CD8-positive, alpha-beta memory T cell (primary cell): ENCODE measurements around the gene DLG4. TPM values are rescaled to one million over a fixed set of nuclear protein-coding genes. Genes with fewer than 3 reads are reported as not detected.
A peak's percentile ranks its signal among the peaks of the same experiment; 100 is the strongest.

Source experiments
- CTCF ChIA-PET: fragments of 350-600 bp; sonication (Branson Sonifier 250); formaldehyde crosslinking; loops from one replicate; lab custom pipeline; 2021; ENCODE audit warnings: antibody characterized with exemption; lab: Charles Lee
- POLR2A ChIA-PET: fragments of 350-600 bp; sonication (Branson Sonifier 250); formaldehyde crosslinking; loops from one replicate; lab custom pipeline; 2021; ENCODE audit warnings: antibody characterized with exemption; lab: Charles Lee
- DNase-seq, 5 donors: peaks; one replicate each; pipeline versions ENCODE4 v3.0.0 to v3.0.0-alpha.2; 2020 to 2022; ENCODE audit warnings: mixed read lengths in 1 of 5
- H3K27ac ChIP-seq: one replicate; pipeline ENCODE4 v1.7.0; 2013; ENCODE audit warnings: low read depth, mild to moderate bottlenecking, low read length, moderate library complexity
- H3K27me3 ChIP-seq: 2 replicates; pipeline ENCODE4 v1.7.0; 2013; ENCODE audit warnings: low read length, mild to moderate bottlenecking; ENCODE audit not compliant: insufficient read depth, poor library complexity, severe bottlenecking
- H3K36me3 ChIP-seq: 2 replicates; pipeline ENCODE4 v1.7.0; 2013; ENCODE audit warnings: mild to moderate bottlenecking, low read length, moderate library complexity; ENCODE audit not compliant: insufficient read depth
- H3K4me1 ChIP-seq: 2 replicates; pipeline ENCODE4 v1.7.0; 2013; ENCODE audit warnings: mild to moderate bottlenecking, low read length, moderate library complexity; ENCODE audit not compliant: insufficient read depth
- H3K4me3 ChIP-seq: 2 replicates; pipeline ENCODE4 v1.7.0; 2013; ENCODE audit warnings: mild to moderate bottlenecking, low read length
- H3K9me3 ChIP-seq: 2 replicates; pipeline ENCODE4 v1.7.0; 2013; ENCODE audit warnings: mild to moderate bottlenecking, low read length
- H3K27ac Mint-ChIP-seq, 8 donors: one replicate each; pipeline ENCODE4 v1.8.0; 2020 to 2021; ENCODE audit warnings: mixed read lengths in 8 of 8, mild to moderate bottlenecking in 6 of 8, inconsistent platforms in 3 of 8, moderate library complexity in 3 of 8
- H3K27me3 Mint-ChIP-seq, 2 donors: one replicate each; pipeline ENCODE4 v1.8.0; 2020 to 2021; ENCODE audit warnings: mixed read lengths in 2 of 2, mild to moderate bottlenecking in 1 of 2, moderate library complexity in 1 of 2
- H3K36me3 Mint-ChIP-seq, 3 donors: one replicate each; pipeline ENCODE4 v1.8.0; 2020 to 2021; ENCODE audit warnings: mixed read lengths in 3 of 3, inconsistent platforms in 1 of 3, mild to moderate bottlenecking in 1 of 3
- H3K4me1 Mint-ChIP-seq, 3 donors: one replicate each; pipeline ENCODE4 v1.8.0; 2020 to 2021; ENCODE audit warnings: mixed read lengths in 3 of 3, inconsistent platforms in 1 of 3, mild to moderate bottlenecking in 1 of 3
- H3K4me3 Mint-ChIP-seq, 7 donors: one replicate each; pipeline ENCODE4 v1.8.0; 2020 to 2021; ENCODE audit warnings: mixed read lengths in 7 of 7, mild to moderate bottlenecking in 6 of 7, moderate library complexity in 4 of 7, inconsistent platforms in 2 of 7
- H3K9me3 Mint-ChIP-seq, 5 donors: one replicate each; pipeline ENCODE4 v1.8.0; 2020 to 2022; ENCODE audit warnings: mixed read lengths in 5 of 5, mild to moderate bottlenecking in 3 of 5, moderate library complexity in 2 of 5, inconsistent platforms in 1 of 5
- polyA plus RNA-seq: library from polyadenylated mRNA; unstranded; fragments of 300-500 nt; fragmentation: Illumina TruSeq; gene quantifications from one replicate; pipeline ENCODE4 v1.2.3, GENCODE V29; 2021
- total RNA-seq, 2 experiments: library from RNA; stranded (reverse); gene quantifications; one replicate each; pipeline ENCODE4 v1.2.3, GENCODE V29; 2021

The DLG4 gene
- total and polyA plus RNA-seq, 3 experiments from 2014 or later = 0.45 to 4.4 (median 3.5) TPM

DNA sequence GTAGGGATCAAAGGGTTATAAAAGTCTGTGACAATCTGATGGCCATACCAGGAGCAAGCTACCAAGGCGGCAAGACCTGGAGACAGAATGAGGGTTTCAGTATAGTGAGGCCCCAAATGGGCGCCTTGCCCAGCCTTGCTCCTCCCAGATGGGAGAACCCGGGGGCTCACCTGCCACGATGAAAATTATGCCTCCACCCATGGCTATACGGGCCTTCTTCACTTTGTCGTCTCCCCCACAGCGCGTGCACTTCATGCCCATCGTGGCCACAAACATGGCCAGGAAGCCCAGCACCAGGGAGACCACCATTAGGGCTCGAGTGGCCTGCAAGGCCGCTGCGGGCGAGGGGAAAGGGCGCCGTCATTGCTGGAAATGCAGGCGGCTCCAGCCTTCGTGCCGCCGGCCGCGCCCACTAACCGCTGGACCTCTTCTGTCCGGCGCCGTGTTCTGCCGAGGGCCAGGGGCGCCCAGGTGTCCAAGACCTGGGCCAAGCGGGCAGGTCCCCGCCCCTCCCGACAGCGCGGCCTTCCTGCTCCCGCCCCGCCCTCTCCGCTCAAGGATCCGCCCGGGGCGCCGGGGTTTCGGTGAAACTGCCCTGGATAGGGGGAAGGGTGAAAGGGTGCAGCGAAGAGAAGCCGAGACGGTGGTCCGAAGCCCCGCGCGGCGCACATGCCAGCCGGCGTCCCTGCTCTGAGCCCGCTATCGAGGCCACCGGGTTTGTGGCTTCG is 41.2 kb upstream of the DLG4 start:
- Histone ChIP-seq H3K9me3 (no peaks in the 10 kb centered on the region), H3K4me1 (peaks cover 19% of the 10 kb centered on the region), H3K27me3 (no peaks in the 10 kb centered on the region), H3K27ac (no peak overlapping the region), H3K4me3 (peak overlapping the region; percentile 26), H3K36me3 (no peaks in the 10 kb centered on the region)
- H3K27me3 Mint-ChIP-seq = peaks cover 4 to 5% of the 10 kb centered on the region in 2 donors
- H3K36me3 Mint-ChIP-seq = peaks cover 2 to 32% (median 3%) of the 10 kb centered on the region in 3 donors
- DNase-seq = peak in 3 of 5 donors; percentile 22 to 50 (median 33)
- peak overlapping the region in 7 of 8 donors; percentile 35 to 78 (median 64) for H3K27ac Mint-ChIP-seq
- H3K4me1 Mint-ChIP-seq = peaks cover 23 to 32% (median 23%) of the 10 kb centered on the region in 3 donors
- ChIA-PET CTCF (interaction anchor here (1.2 to 1.4 kb wide), 2 partner anchors 40 to 44 kb away, joined by 3 read pairs; no protein-coding TSS in a partner anchor), POLR2A (interaction anchor here (0.6 to 1.1 kb wide), 2 partner anchors 22 to 1057 kb away, joined by 3 to 6 read pairs; no protein-coding TSS in a partner anchor)
- H3K4me3 Mint-ChIP-seq = peak overlapping the region; percentile 41 to 83 (median 61)
- no peaks in the 10 kb centered on the region for H3K9me3 Mint-ChIP-seq

DNA sequence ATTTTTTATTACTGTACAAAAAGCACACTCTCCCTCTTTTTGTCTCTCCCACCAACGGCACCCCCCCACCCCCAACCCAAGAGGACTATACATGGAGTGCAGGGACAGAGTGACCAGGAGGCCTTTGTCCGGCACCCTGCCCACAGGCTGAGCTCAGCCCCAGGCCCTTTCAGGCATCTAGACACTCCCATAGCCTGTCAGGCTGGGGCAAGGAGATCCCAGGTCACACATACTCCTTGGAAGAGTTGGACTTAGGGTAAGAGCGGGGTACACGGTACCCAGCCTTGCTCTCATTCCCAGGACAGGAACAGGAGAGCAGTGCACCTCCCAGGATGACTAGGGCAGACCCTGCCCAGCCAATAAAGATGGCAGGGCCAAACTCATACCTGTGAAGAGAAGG is 40.5 kb upstream of the DLG4 start:
- Mint-ChIP-seq H3K27me3 (peaks cover 4% of the 10 kb centered on the region in 2 donors), H3K27ac (peak overlapping the region in 6 of 8 donors; percentile 29 to 86 (median 65)), H3K4me3 (peak overlapping the region in 4 of 7 donors; percentile 38 to 59 (median 46)), H3K36me3 (peaks cover 2 to 34% (median 3%) of the 10 kb centered on the region in 3 donors), H3K9me3 (no peaks in the 10 kb centered on the region), H3K4me1 (peaks cover 23 to 32% (median 23%) of the 10 kb centered on the region in 3 donors)
- Histone ChIP-seq H3K27me3 (no peaks in the 10 kb centered on the region), H3K36me3 (no peaks in the 10 kb centered on the region), H3K9me3 (no peaks in the 10 kb centered on the region), H3K4me3 (no peak overlapping the region), H3K4me1 (peaks cover 19% of the 10 kb centered on the region), H3K27ac (no peak overlapping the region)
- no peak for DNase-seq
- ChIA-PET CTCF (interaction anchor here (1.4 kb wide), 1 partner anchor 39 kb away, joined by 3 read pairs; no protein-coding TSS in a partner anchor), POLR2A (interaction anchor here (0.6 to 1.1 kb wide), 2 partner anchors 69 to 1057 kb away, joined by 3 read pairs; partner anchors contain the start of gene NEURL4)

DNA sequence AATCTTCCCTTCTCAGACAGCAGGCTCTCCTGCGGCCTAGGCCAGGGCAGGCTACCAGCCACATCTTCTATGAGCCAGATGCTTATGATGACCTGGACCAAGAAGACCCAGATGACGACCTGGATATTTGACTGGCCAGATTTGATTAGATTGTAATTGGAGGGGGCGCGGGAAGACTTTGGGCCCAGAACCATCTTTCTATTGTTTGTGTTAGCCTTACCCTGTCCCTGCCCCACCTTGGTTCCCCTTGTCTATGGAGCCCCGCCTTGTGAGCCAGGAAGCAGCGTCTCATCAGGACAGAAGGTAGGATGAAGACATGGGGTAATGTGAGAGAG is 39.9 kb upstream of the DLG4 start:
- H3K36me3 Mint-ChIP-seq = peaks cover 2 to 40% (median 3%) of the 10 kb centered on the region in 3 donors
- POLR2A ChIA-PET = interaction anchor here (1.1 kb wide), 1 partner anchor 70 kb away, joined by 3 read pairs; the partner anchor contains the start of gene NEURL4
- peak overlapping the region in 5 of 8 donors; percentile 9 to 80 (median 62) for H3K27ac Mint-ChIP-seq

DNA sequence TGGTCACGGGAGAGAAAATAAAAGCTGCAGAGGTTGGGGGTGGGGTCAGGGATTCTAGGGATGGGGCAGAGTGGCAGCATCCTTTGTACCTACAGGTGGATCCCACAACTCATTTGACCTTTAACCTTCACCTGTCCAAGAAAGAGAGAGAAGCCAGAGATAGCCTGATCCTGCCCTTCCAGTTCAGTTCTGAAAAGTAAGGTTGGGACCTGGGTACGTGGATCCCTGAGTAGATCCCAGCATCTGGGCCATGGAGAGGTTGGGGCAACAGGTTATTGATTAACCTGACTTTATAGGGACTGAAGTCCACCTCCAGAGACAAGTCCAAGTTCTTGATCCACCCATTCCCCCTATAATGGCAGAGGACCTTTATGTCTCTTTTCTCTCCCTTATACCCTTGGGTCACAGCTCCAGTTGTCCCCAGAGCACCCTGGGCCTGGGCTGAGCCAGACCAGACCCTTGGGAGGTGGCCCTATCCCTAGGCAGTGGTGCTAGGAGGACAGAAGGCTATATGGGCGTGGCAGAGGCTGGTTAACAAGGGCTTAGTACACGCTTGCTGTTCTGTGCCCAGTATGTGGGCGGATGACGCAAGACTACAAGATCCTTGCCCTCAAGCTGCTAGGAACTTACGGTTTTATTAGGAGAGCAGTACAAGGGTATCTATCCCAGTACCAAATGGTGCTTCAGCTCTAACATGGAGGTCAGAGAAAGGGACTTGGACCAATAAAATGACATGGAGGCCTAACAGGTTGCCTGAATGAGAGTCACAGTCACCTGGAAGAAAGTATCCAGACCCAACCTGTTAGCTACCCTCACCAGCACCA is 39.3 kb upstream of the DLG4 start:
- no peak for DNase-seq
- H3K27me3 Mint-ChIP-seq = peaks cover 4% of the 10 kb centered on the region in 2 donors
- H3K9me3 Mint-ChIP-seq = no peaks in the 10 kb centered on the region
- peaks cover 2 to 46% (median 3%) of the 10 kb centered on the region in 3 donors for H3K36me3 Mint-ChIP-seq
- ChIA-PET CTCF (no interaction called here), POLR2A (interaction anchor here (1.1 kb wide), 1 partner anchor 70 kb away, joined by 3 read pairs; the partner anchor contains the start of gene NEURL4)
- Histone ChIP-seq H3K4me1 (peaks cover 19% of the 10 kb centered on the region), H3K36me3 (peaks cover 9% of the 10 kb centered on the region), H3K27ac (no peak overlapping the region), H3K27me3 (no peaks in the 10 kb centered on the region), H3K4me3 (no peak overlapping the region), H3K9me3 (no peaks in the 10 kb centered on the region)
- peaks cover 20 to 37% (median 22%) of the 10 kb centered on the region in 3 donors for H3K4me1 Mint-ChIP-seq
- peak overlapping the region in 7 of 8 donors; percentile 9 to 80 (median 58) for H3K27ac Mint-ChIP-seq
- peak overlapping the region; percentile 12 to 56 (median 19) for H3K4me3 Mint-ChIP-seq

More for the DNA sequence above, 39.9 kb upstream of the DLG4 start:
- peaks cover 4% of the 10 kb centered on the region in 2 donors for H3K27me3 Mint-ChIP-seq
- no peak for DNase-seq
- H3K9me3 Mint-ChIP-seq = no peaks in the 10 kb centered on the region
- peak overlapping the region; percentile 12 to 56 (median 19) for H3K4me3 Mint-ChIP-seq
- no peaks in the 10 kb centered on the region for H3K9me3 ChIP-seq
- no peaks in the 10 kb centered on the region for H3K27me3 ChIP-seq
- H3K27ac ChIP-seq = no peak overlapping the region
- CTCF ChIA-PET = interaction anchor here (1.4 kb wide), 1 partner anchor 39 kb away, joined by 3 read pairs; no protein-coding TSS in a partner anchor
- H3K4me1 Mint-ChIP-seq = peaks cover 23 to 36% (median 23%) of the 10 kb centered on the region in 3 donors
- peaks cover 19% of the 10 kb centered on the region for H3K4me1 ChIP-seq
- H3K36me3 ChIP-seq = peaks cover 5% of the 10 kb centered on the region
- H3K4me3 ChIP-seq = no peak overlapping the region

DNA sequence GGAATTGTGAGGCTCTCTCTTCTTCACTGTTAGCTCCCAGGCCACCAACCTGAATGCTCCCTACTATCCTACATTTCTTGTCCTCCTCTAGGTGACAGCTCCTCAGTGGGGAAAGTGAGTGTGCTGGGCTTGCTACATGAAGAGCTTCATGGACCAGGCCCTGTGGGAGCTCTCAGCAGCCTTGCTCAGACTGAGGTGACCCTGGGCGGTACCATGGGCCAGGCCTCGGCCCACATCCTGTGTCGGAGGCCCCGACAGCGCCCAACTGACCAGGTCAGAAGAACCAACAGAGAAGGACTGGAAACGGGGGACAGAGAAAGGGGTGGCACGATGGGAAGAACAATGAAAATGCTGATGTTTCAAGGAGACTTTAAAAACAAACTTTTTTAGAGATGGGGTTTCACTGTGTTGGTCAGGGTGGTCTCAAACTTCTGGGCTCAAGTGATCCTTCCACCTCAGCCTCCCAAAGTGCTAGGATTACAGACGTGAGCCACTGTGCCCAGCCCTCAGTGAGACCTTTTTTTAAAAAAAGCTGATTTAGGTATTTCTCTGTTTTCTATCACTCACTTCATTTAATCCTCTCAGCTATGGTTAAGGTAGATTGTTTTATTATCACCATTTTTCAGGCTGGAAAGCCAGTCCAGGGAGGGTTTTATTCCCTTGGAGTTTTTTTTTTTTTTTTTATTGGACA is 37.3 kb upstream of the DLG4 start:
- Histone ChIP-seq H3K4me1 (peaks cover 12% of the 10 kb centered on the region), H3K27ac (no peak overlapping the region), H3K9me3 (no peaks in the 10 kb centered on the region), H3K27me3 (no peaks in the 10 kb centered on the region), H3K4me3 (no peak overlapping the region), H3K36me3 (peaks cover 10% of the 10 kb centered on the region)
- CTCF ChIA-PET = interaction anchor here (1.2 to 1.6 kb wide), 2 partner anchors 9 to 98 kb away, joined by 3 to 4 read pairs; partner anchors contain the start of gene TMEM95
- Mint-ChIP-seq H3K27me3 (peaks cover 0 to 2% of the 10 kb centered on the region in 2 donors), H3K4me3 (no peak overlapping the region), H3K36me3 (peaks cover 3 to 60% (median 7%) of the 10 kb centered on the region in 3 donors), H3K4me1 (peaks cover 16 to 37% (median 19%) of the 10 kb centered on the region in 3 donors), H3K27ac (peak overlapping the region in 3 of 8 donors; percentile 1 to 66 (median 56)), H3K9me3 (no peaks in the 10 kb centered on the region)
- DNase-seq = no peak
- POLR2A ChIA-PET = no interaction called here

DNA sequence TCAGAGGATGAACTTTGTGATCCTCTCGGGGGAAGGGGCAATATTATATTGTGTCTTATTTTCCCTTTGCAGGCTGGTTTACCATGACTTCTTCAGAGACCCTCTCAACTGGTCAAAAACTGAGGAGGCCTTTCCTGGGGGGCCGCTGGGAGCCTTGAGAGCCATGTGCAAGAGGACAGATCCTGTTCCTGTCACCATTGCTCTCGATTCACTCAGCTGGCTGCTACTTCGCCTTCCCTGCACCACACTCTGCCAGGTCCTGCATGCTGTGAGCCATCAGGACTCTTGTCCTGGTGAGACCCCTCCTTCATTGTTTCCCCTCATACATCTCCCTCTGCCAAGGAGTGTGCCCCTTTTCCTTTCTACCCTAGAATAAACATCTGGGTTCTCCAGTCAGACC is 34.9 kb upstream of the DLG4 start:
- H3K27ac Mint-ChIP-seq = peak overlapping the region in 5 of 8 donors; percentile 43 to 95 (median 69)
- H3K27me3 Mint-ChIP-seq = peaks cover 0 to 2% of the 10 kb centered on the region in 2 donors
- no peak overlapping the region for H3K4me3 ChIP-seq
- no peaks in the 10 kb centered on the region for H3K27me3 ChIP-seq
- peaks cover 28 to 40% (median 29%) of the 10 kb centered on the region in 3 donors for H3K4me1 Mint-ChIP-seq
- peaks cover 10% of the 10 kb centered on the region for H3K36me3 ChIP-seq
- no peaks in the 10 kb centered on the region for H3K9me3 Mint-ChIP-seq
- H3K9me3 ChIP-seq = no peaks in the 10 kb centered on the region
- H3K27ac ChIP-seq = no peak overlapping the region
- H3K36me3 Mint-ChIP-seq = peaks cover 3 to 64% (median 7%) of the 10 kb centered on the region in 3 donors
- ChIA-PET CTCF (interaction anchor here (1.2 kb wide), 1 partner anchor 20 kb away, joined by 3 read pairs; the partner anchor contains the start of gene DVL2), POLR2A (interaction anchor here (0.6 kb wide), 1 partner anchor 431 kb away, joined by 3 read pairs; no protein-coding TSS in a partner anchor)
- H3K4me1 ChIP-seq = peaks cover 24% of the 10 kb centered on the region
- no peak for DNase-seq
- H3K4me3 Mint-ChIP-seq = peak overlapping the region in 4 of 7 donors; percentile 13 to 71 (median 26)

DNA sequence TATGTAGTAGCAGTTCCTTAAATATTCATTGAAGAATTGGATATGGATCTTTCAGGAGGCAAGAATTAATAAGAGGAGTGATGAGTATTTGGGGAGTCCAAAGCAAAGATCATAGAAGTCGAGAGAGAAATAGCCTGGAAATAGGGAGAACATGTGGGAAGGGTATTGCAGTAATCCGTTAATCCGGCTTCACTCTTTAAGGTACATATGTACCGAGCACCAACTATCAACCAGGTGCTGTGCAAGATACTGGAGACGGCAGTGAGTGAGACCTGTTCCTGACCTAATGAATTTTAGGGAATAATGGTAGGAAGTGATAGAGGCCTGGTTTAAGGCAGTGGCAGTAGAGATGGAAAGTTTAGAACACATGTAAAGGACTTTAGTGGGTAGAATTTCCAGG is 33.4 kb upstream of the DLG4 start:
- Mint-ChIP-seq H3K27ac (peak overlapping the region; percentile 97 to 100 (median 99)), H3K36me3 (peaks cover 3 to 55% (median 7%) of the 10 kb centered on the region in 3 donors), H3K27me3 (peaks cover 0 to 2% of the 10 kb centered on the region in 2 donors), H3K9me3 (no peaks in the 10 kb centered on the region), H3K4me3 (peak overlapping the region; percentile 94 to 98 (median 96)), H3K4me1 (peaks cover 38 to 52% (median 41%) of the 10 kb centered on the region in 3 donors)
- Histone ChIP-seq H3K9me3 (no peaks in the 10 kb centered on the region), H3K36me3 (peaks cover 10% of the 10 kb centered on the region), H3K4me1 (peaks cover 33% of the 10 kb centered on the region), H3K27me3 (no peaks in the 10 kb centered on the region), H3K4me3 (peak overlapping the region; percentile 85), H3K27ac (peak overlapping the region; percentile 97)
- ChIA-PET POLR2A (no interaction called here), CTCF (no interaction called here)
- no peak for DNase-seq
